ENCODE results near the gene ARHGEF40.

Gene ARHGEF40

GRCh38 chr14:21075719-21076437 is 5.8 kb downstream of the ARHGEF40 start:
- TF ChIP-seq TAF1 (IDR thresholded peaks at IDR 0.05; ENCODE audit: borderline replicate concordance, insufficient read depth, low read length) (no peak), FOXP2 (optimal IDR thresholded peaks at IDR 0.05; ENCODE audit: borderline replicate concordance, extremely low read depth, extremely low read length, insufficient read depth) (no peak), POLR2AphosphoS5 (IDR thresholded peaks at IDR 0.05; ENCODE audit: low read depth, low read length) (no peak), SIN3A (IDR thresholded peaks at IDR 0.05; ENCODE audit: borderline replicate concordance, insufficient read depth, low read length) (no peak), REST (IDR thresholded peaks at IDR 0.05; ENCODE audit: insufficient read depth in 1 of 2, low read depth in 2 of 2, low read length in 2 of 2) (no peak)

- TF ChIP-seq TAF1 (IDR thresholded peaks at IDR 0.05; ENCODE audit: borderline replicate concordance, insufficient read depth, low read length) = no peak
- TF ChIP-seq FOXP2 (optimal IDR thresholded peaks at IDR 0.05; ENCODE audit: borderline replicate concordance, extremely low read depth, extremely low read length, insufficient read depth) = no peak
- no peak for TF ChIP-seq SIN3A (IDR thresholded peaks at IDR 0.05; ENCODE audit: borderline replicate concordance, insufficient read depth, low read length)
- no peak for TF ChIP-seq POLR2AphosphoS5 (IDR thresholded peaks at IDR 0.05; ENCODE audit: low read depth, low read length)
- TF ChIP-seq REST (IDR thresholded peaks at IDR 0.05; ENCODE audit: insufficient read depth in 1 of 2, low read depth in 2 of 2, low read length in 2 of 2) = no peak
These were observed 7.6 kb downstream of the ARHGEF40 start for GRCh38 chr14:21077672-21078071.

DNA sequence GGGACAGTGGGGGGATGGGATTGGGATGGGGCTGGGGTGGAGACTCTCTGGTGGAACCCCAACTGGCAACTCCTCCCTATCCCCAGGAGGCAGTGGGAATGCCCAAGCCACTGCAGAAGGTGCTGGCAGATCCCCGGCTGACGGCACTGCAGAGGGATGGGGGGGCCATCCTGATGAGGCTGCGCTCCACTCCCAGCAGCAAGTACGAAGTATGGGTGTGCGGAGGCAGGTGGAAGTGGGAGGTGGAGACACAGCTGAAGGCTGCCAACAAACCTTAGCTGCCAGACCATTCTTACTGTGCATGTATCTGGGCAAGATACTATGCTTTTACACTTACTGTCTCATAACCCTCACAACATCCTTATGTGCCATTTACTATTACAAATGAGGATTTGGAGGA is 8.2 kb downstream of the ARHGEF40 start:
- TF ChIP-seq SIN3A (IDR thresholded peaks at IDR 0.05; ENCODE audit: borderline replicate concordance, insufficient read depth, low read length) (no peak), POLR2AphosphoS5 (IDR thresholded peaks at IDR 0.05; ENCODE audit: low read depth, low read length) (no peak), TAF1 (IDR thresholded peaks at IDR 0.05; ENCODE audit: borderline replicate concordance, insufficient read depth, low read length) (no peak), FOXP2 (optimal IDR thresholded peaks at IDR 0.05; ENCODE audit: borderline replicate concordance, extremely low read depth, extremely low read length, insufficient read depth) (no peak), REST (IDR thresholded peaks at IDR 0.05; ENCODE audit: insufficient read depth in 1 of 2, low read depth in 2 of 2, low read length in 2 of 2) (no peak)

DNA sequence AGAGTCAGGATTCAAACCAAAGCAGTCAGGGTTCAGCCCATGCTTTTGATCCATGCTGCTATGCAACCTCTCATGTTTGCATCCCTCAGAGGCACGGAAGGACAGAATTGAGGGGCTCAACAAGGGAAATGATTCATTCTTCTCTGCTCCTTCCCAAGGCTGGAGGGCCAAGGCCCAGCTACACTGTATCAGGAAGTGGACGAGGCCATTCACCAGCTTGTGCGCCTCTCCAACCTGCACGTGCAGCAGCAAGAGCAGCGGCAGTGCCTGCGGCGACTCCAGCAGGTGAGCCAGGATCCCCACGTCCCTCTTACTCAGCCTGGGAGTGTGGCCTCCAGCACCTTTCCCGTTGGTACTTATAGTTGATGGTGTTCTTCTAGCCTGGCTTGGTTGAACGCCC is 8.6 kb downstream of the ARHGEF40 start:
- TF ChIP-seq REST (IDR thresholded peaks at IDR 0.05; ENCODE audit: insufficient read depth in 1 of 2, low read depth in 2 of 2, low read length in 2 of 2) = no peak
